Neuronal stem cell (in vitro differentiated cells): ENCODE data around the gene MMD.

ENCODE experiments used
- DNase-seq: peaks from one replicate; pipeline ENCODE4 v3.0.0-alpha.2; 2013; ENCODE audit warnings: low spot score
- H2AFZ ChIP-seq: one replicate; pipeline ENCODE4 v1.6.1; 2013; ENCODE audit warnings: mild to moderate bottlenecking, low read length, inconsistent platforms
- H2AK5ac ChIP-seq: 2 replicates; pipeline ENCODE4 v1.6.1; 2013; ENCODE audit warnings: low read depth, mild to moderate bottlenecking, inconsistent platforms, low read length, moderate library complexity, mixed read lengths
- H2BK120ac ChIP-seq: 2 replicates; pipeline ENCODE4 v1.6.1; 2013; ENCODE audit warnings: low read depth, mild to moderate bottlenecking, inconsistent platforms, low read length, moderate library complexity, mixed read lengths
- H2BK12ac ChIP-seq: one replicate; pipeline ENCODE4 v1.6.1; 2013; ENCODE audit warnings: low read length, inconsistent platforms
- H2BK15ac ChIP-seq: 2 replicates; pipeline ENCODE4 v1.6.1; 2013; ENCODE audit warnings: mild to moderate bottlenecking, low read length, inconsistent platforms, mixed read lengths
- H2BK5ac ChIP-seq: one replicate; pipeline ENCODE4 v1.6.1; 2013; ENCODE audit warnings: inconsistent platforms, mild to moderate bottlenecking, low read length, moderate library complexity
- H3K14ac ChIP-seq: one replicate; pipeline ENCODE4 v1.6.1; 2013; ENCODE audit warnings: low read length, inconsistent platforms
- H3K18ac ChIP-seq: 2 replicates; pipeline ENCODE4 v1.6.1; 2013; ENCODE audit warnings: low read length, inconsistent platforms
- H3K23ac ChIP-seq: 2 replicates; pipeline ENCODE4 v1.6.1; 2013; ENCODE audit warnings: low read depth, mild to moderate bottlenecking, mixed read lengths, low read length, inconsistent platforms; ENCODE audit not compliant: poor library complexity
- H3K27ac ChIP-seq: replicated peaks from 3 replicates; pipeline ENCODE4 v1.5.1; 2013; ENCODE audit warnings: low read length, inconsistent platforms
- H3K27me3 ChIP-seq, 3 experiments: 2 replicates each; pipeline ENCODE4 v1.6.1; 2013; ENCODE audit warnings: low read length in 3 of 3, mild to moderate bottlenecking in 2 of 3, inconsistent platforms in 1 of 3, low read depth in 1 of 3, mixed read lengths in 1 of 3, moderate library complexity in 1 of 3; ENCODE audit not compliant: control insufficient read depth in 3 of 3, insufficient read depth in 3 of 3
- H3K36me3 ChIP-seq, 2 donors: replicated peaks in 1 of 2; 2 replicates each; pipeline ENCODE4 v1.6.1; 2013; ENCODE audit warnings: low read length in 2 of 2; ENCODE audit not compliant: control insufficient read depth in 2 of 2, insufficient read depth in 2 of 2
- H3K4ac ChIP-seq: 2 replicates; pipeline ENCODE4 v1.6.1; 2013; ENCODE audit warnings: inconsistent platforms, mild to moderate bottlenecking, low read length, moderate library complexity
- H3K4me1 ChIP-seq, 2 donors: 1 replicate in 1 of 2; 2 replicates in 1 of 2; pipeline ENCODE4 v1.6.1; 2013; ENCODE audit warnings: low read length in 2 of 2, low read depth in 1 of 2; ENCODE audit not compliant: control insufficient read depth in 2 of 2, insufficient read depth in 1 of 2
- H3K4me2 ChIP-seq: one replicate; pipeline ENCODE4 v1.6.1; 2013; ENCODE audit warnings: mild to moderate bottlenecking, low read length, inconsistent platforms; ENCODE audit not compliant: insufficient read depth, poor library complexity, severe bottlenecking
- H3K4me3 ChIP-seq, 2 donors: 2 replicates each; pipeline ENCODE4 v1.5.1; 2013; ENCODE audit warnings: low read length in 2 of 2, mild to moderate bottlenecking in 2 of 2, inconsistent platforms in 1 of 2, moderate library complexity in 1 of 2
- H3K79me1 ChIP-seq: one replicate; pipeline ENCODE4 v1.6.1; 2013; ENCODE audit warnings: low read depth, mild to moderate bottlenecking, inconsistent platforms, low read length, moderate library complexity
- H3K9ac ChIP-seq: one replicate; pipeline ENCODE4 v1.6.1; 2013; ENCODE audit warnings: mild to moderate bottlenecking, low read depth, low read length, inconsistent platforms; ENCODE audit not compliant: poor library complexity
- H3K9me3 ChIP-seq, 2 donors: replicated peaks in 1 of 2; 2 replicates each; pipeline versions ENCODE3 to v1.6.1; 2013; ENCODE audit warnings: low read length in 2 of 2, mild to moderate bottlenecking in 2 of 2, inconsistent platforms in 1 of 2, low read depth in 1 of 2, mixed read lengths in 1 of 2, moderate library complexity in 1 of 2; ENCODE audit not compliant: control insufficient read depth in 2 of 2, insufficient read depth in 1 of 2
- H4K8ac ChIP-seq: one replicate; pipeline ENCODE4 v1.6.1; 2013; ENCODE audit warnings: low read depth, mild to moderate bottlenecking, inconsistent platforms, low read length, moderate library complexity
- H4K91ac ChIP-seq: one replicate; pipeline ENCODE4 v1.6.1; 2013; ENCODE audit warnings: low read length, low read depth, mild to moderate bottlenecking, inconsistent platforms; ENCODE audit not compliant: poor library complexity
- WGBS, 2 donors: extraction: QIAGEN DNeasy Blood & Tissue Kit; methylation state at CpG; one replicate each; pipeline ENCODE4 v1.1.7; 2013; ENCODE audit warnings: missing lambda C conversion rate in 2 of 2, mixed read lengths in 1 of 2; ENCODE audit not compliant: insufficient read length in 2 of 2, insufficient replicate concordance in 1 of 2; ENCODE audit errors: extremely low coverage in 2 of 2; 5-methylcytosine and 5-hydroxymethylcytosine counted together

The MMD gene

GRCh38 chr17:55420067-55420775 lies 1.4 kb downstream of the MMD start:
- H3K36me3 ChIP-seq = peaks cover 5 to 18% of the 10 kb centered on the region in 2 donors
- H4K91ac ChIP-seq = no peak overlapping the region
- H4K8ac ChIP-seq = no peak overlapping the region
- no peak overlapping the region for H2BK15ac ChIP-seq
- no peak overlapping the region for H3K23ac ChIP-seq
- no peak overlapping the region for H3K14ac ChIP-seq
- no peak overlapping the region for H3K27ac ChIP-seq
- H2BK120ac ChIP-seq = no peak overlapping the region
- H3K18ac ChIP-seq = no peak overlapping the region
- peaks cover 5 to 33% of the 10 kb centered on the region in 2 donors for H3K9me3 ChIP-seq
- H3K27me3 ChIP-seq = peaks cover 0 to 4% (median 0%) of the 10 kb centered on the region in 3 experiments
- no peak overlapping the region for H2BK5ac ChIP-seq
- no peak for DNase-seq
- peaks cover 4 to 5% of the 10 kb centered on the region in 2 donors for H3K4me1 ChIP-seq
- peak overlapping the region; percentile 95 for H3K9ac ChIP-seq
- no peak overlapping the region for H2AK5ac ChIP-seq
- peaks cover 7% of the 10 kb centered on the region for H3K79me1 ChIP-seq
- H2BK12ac ChIP-seq = no peak overlapping the region
- H2AFZ ChIP-seq = peak overlapping the region; percentile 96
- no peak overlapping the region for H3K4ac ChIP-seq
- peak overlapping the region; percentile 83 to 95 for H3K4me3 ChIP-seq
- no CpG with 5 or more reads among the region's 6 CpGs for WGBS, 2 donors
- peak overlapping the region; percentile 90 for H3K4me2 ChIP-seq

- Histone ChIP-seq H3K27ac (no peak overlapping the region), H3K4ac (no peak overlapping the region), H3K23ac (no peak overlapping the region)
Observed at GRCh38 chr17:55418369-55419268, 3.0 kb downstream of the MMD start.

GRCh38 chr17:55417411-55418268 lies 4.0 kb downstream of the MMD start:
- Histone ChIP-seq H2BK12ac (no peak overlapping the region), H3K9ac (no peak overlapping the region), H3K27ac (no peak overlapping the region), H4K91ac (no peak overlapping the region), H4K8ac (no peak overlapping the region), H3K9me3 (peaks cover 5 to 33% of the 10 kb centered on the region in 2 donors), H3K23ac (no peak overlapping the region), H2BK120ac (no peak overlapping the region), H3K36me3 (peaks cover 9 to 40% of the 10 kb centered on the region in 2 donors), H3K4me3 (peak overlapping the region in 1 of 2 donors; percentile 62), H2AK5ac (no peak overlapping the region), H3K27me3 (no peaks in the 10 kb centered on the region), H3K14ac (no peak overlapping the region), H3K79me1 (peaks cover 9% of the 10 kb centered on the region), H2AFZ (no peak overlapping the region), H2BK15ac (no peak overlapping the region), H3K4me1 (peaks cover 5% of the 10 kb centered on the region in 2 donors), H3K4ac (no peak overlapping the region), H2BK5ac (no peak overlapping the region), H3K18ac (no peak overlapping the region), H3K4me2 (no peak overlapping the region)
- no CpG with 5 or more reads among the region's 4 CpGs for WGBS, 2 donors
- no peak for DNase-seq

More at GRCh38 chr17:55418369-55419268, 3.0 kb downstream of the MMD start:
- Histone ChIP-seq H2BK120ac (no peak overlapping the region), H3K9me3 (peaks cover 5 to 33% of the 10 kb centered on the region in 2 donors), H2AFZ (no peak overlapping the region), H3K79me1 (peaks cover 9% of the 10 kb centered on the region), H3K4me1 (peaks cover 5% of the 10 kb centered on the region in 2 donors), H2BK12ac (no peak overlapping the region), H3K36me3 (peaks cover 9 to 30% of the 10 kb centered on the region in 2 donors), H3K27me3 (no peaks in the 10 kb centered on the region), H2BK15ac (no peak overlapping the region), H3K18ac (no peak overlapping the region), H3K9ac (no peak overlapping the region), H4K8ac (no peak overlapping the region), H4K91ac (no peak overlapping the region), H3K4me3 (no peak overlapping the region), H2AK5ac (no peak overlapping the region), H2BK5ac (no peak overlapping the region), H3K14ac (no peak overlapping the region), H3K4me2 (no peak overlapping the region)
- no CpG with 5 or more reads among the region's 3 CpGs for WGBS, 2 donors
- no peak for DNase-seq
